GM18502 (cell line): ENCODE data around the gene PRSS1.
"Not testable (repeated sequence)": the region's sequence is repeated elsewhere in the genome, so short reads cannot be mapped to it uniquely, and the experiment has no call there.

Experiments used
- ATAC-seq: cut with Tn5 transposase; IDR thresholded peaks from one replicate; pipeline ENCODE4 v1.9.1; 2021; ENCODE audit warnings: mild to moderate bottlenecking; ENCODE audit not compliant: unreplicated experiment, poor library complexity

Gene PRSS1

GRCh38 chr7:142749218-142749993, at the start of gene PRSS1:
Gene PRSS1 (plus strand): TSS chr7:142749472. CDS start chr7:142749485, 13 bp downstream.
- no peak for ATAC-seq

DNA sequence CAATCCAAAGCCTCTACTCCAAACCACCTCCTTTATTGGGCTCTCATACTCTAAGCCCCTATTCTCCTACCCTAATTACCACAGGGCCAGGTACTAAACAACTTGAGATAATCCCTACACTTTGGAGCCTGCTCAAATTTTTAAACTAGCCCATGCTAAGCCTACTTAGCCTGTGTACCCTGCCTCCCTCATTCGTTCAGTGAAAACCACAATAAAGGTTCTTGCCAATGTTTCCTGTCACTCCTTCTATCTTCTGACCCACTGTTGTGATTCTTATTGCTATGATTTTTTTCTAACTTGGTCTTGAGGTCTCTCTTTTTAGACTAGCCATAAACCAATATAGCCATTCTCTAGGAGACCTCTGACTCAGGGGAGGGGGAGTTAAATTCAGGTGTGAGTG, 48.3 kb upstream of the PRSS1 start:
- not testable (repeated sequence) for ATAC-seq

DNA sequence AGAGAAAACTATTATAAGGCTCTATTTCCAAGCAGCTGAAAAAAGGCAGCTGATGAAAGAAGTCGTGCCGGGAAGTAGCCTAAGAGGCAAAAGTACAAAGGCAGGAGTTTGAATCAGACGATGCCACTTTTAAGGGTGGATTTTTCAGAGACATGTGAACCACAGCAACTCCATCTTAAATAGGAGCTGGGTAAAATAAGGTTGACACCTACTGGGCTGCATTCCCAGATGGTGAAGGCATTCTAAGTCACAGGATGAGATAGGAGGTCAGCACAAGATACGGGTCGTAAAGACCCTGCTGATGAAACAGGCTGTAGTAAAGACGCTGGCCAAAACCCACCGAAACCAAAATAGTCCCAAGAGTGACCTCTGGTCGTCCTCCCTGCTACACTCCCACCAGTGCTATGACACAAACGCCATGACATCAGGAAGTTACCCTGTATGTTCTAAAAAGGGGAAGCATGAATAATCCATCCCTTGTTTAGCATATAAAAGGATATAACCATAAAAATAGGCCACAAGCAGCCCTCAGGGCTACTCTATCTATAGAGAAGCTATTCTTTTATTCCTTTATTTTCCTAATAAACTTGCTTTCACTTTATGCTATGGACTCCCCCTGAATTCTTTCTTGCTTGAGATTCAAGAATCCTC, 45.5 kb upstream of the PRSS1 start:
- ATAC-seq = no peak

GRCh38 chr7:142708726-142709125, 40.5 kb upstream of the PRSS1 start:
- ATAC-seq = not testable (repeated sequence)

GRCh38 chr7:142709921-142710320, 39.4 kb upstream of the PRSS1 start:
- no peak for ATAC-seq

DNA sequence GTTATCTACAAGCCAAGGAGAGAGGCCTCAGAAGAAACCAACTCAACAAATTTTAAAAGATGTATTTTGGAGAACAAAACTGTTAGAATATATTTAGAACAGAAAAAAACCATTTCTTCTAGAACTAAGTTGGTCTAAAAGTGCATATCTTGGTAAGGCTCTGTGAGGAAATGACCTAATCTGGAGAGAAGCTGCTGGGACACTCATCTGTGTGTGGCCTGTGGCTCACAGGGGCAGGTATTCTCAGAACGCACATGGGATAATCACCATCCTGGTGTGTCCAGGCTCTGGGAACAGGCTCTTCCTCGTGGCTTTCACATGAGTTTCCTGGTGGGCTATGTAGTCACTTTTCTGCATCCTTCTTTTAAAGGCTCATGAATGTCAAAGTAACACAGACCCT, 38.1 kb upstream of the PRSS1 start:
- ATAC-seq = no peak

DNA sequence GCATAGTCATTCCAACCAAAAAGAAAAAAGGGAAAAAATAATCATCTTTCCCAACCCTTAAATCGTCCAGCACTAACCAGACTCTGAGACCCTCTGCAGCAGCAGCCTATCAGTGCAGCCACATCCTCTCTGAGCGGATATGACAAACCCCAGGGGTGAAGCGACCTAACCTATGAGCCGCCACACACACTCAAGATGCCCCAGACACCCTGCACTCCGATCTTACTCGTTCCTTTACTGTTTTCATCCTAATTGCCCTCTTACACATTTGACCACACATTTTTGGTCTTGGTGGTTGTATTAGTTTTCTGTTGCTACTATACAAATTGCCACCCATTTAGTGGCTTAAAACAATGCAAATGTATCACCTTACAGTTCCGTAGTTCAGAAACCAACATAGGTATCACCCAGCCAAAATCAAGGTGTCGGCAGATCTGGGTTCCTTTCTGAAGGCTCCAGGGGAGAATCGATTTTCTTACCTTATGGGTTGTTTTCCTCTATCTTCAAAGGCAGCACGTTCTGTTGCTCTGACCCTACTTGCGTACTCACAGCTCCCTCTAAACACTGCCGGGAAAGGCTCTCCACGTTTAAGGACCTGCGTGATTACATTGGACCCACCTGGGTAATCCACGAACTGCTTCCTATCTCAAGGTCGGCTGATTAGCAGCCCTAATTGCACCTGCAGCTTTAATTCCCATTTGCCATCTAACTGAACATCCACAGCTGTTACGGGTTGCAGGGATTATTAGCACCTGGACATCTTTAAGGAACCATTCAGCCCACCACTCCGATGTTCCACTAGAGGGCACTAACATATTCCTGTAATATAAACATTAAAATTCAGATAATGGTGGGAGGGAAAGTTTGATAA, 37.3 kb upstream of the PRSS1 start:
- ATAC-seq = no peak

GRCh38 chr7:142712617-142712957, 36.7 kb upstream of the PRSS1 start:
- no peak for ATAC-seq

GRCh38 chr7:142714375-142714774, 34.9 kb upstream of the PRSS1 start:
- ATAC-seq = peak; percentile 74

DNA sequence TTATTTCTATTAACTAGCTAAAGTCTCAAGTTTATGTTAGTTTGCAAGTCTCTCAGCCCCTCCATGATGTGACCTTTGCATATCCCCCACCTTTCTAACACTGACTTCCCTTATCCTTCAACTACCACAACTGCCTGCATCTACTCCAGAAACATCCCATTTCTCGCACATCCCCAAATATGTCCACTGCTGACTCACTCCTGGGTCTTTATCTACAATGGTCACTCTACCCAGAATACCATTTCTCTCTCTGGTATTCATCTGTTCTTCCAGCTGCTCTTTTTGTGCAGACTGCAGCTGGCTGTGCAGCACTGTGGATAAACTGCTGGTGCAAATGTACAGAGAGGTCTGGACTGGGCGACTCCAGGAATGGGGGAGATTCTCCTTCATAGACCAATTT, 32.7 kb upstream of the PRSS1 start:
- no peak for ATAC-seq

- ATAC-seq = no peak
Observed at GRCh38 chr7:142717453-142717852, 31.8 kb upstream of the PRSS1 start.

- no peak for ATAC-seq
Observed at GRCh38 chr7:142718313-142718712, 31.0 kb upstream of the PRSS1 start.

- no peak for ATAC-seq
Observed at GRCh38 chr7:142720172-142720773, 29.0 kb upstream of the PRSS1 start.

GRCh38 chr7:142720986-142721385, 28.3 kb upstream of the PRSS1 start:
- ATAC-seq = no peak

GRCh38 chr7:142722248-142722794, 27.0 kb upstream of the PRSS1 start:
- no peak for ATAC-seq

- ATAC-seq = peak; percentile 94
Observed at GRCh38 chr7:142733271-142733670, 16.0 kb upstream of the PRSS1 start.

DNA sequence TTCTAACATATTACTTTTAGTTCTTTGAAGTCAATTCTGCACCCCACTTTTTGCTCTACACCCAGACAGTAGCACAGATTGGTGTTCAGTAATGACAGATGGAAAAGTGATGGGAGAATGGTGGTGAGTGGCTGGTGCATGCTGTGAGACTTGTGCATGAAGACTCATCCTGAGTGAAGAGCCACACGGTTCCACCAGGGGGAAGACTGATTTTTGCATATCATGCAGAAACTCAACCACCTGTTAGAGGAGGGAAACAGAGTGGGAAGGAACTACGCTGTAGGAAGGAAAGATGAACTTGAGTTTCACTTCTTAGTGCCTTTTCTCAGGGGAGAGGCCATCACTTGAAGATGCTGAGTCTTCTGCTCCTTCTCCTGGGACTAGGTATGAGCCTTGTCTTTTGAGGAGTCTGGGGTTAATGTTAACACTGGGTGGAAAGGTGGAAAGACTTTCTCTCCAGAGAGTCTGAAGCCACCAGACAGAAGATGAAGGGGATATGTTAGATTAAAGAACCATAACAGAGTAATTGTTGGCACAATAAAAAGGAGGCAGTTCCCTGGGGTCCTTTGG, 9.3 kb upstream of the PRSS1 start:
- peak; percentile 99 for ATAC-seq

- ATAC-seq = no peak
Observed at GRCh38 chr7:142740786-142741185, 8.5 kb upstream of the PRSS1 start.

- ATAC-seq = not testable (repeated sequence)
Observed at GRCh38 chr7:142741932-142742331, 7.3 kb upstream of the PRSS1 start.

DNA sequence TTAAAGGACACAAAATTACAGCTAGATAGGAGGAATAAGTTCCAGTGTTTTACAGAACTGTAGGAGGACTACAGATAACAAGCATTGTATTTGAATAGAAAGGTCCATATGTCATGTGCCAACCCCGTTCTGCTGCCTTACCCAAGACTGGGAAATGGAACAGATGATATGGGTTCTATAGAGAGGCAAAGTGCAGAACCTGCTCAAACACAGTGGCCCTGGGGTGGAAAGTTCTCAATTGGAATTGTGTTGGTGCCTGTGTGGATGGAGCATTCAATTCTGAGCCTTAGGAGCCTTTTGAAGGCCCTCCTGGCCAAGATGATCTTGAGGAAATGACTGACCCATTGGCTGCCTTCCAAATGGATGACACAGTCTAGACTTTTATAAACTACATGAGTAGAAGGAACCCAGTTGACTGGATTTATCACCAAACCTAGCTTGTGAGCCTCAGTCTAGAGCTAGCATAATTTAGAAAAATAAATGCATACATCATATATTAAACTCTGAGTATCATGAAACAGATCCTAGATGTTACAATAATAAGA, 4.1 kb upstream of the PRSS1 start:
- no peak for ATAC-seq
